NCI-H1694 treated with DMSO at 0.1 percent for 48 hours (cell line): Measurements from ENCODE around the gene CDK16.
"Not testable (repeated sequence)": the region's sequence is repeated elsewhere in the genome, so short reads cannot be mapped to it uniquely, and the experiment has no call there.

Experiments
- DNase-seq: peaks from one replicate; lab custom pipeline; 2025; lab: John Stamatoyannopoulos, UW

CDK16 gene

DNA sequence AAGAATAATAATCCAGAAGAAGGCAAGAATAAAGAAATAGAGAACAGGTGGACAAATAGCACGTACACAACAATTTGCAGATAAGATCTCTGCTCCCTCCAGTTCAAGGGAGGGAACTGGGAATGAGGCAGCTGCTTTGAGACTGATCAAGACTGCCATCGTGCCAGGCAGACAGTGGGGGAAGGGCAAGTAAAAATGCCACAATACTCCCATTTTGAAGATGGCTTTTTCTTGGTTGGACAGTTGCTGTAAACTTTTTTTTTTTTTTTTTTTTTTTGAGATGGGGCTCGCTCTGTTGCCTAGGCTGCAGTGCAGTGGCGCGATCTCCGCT, 31.5 kb downstream of the CDK16 start:
- no peak for DNase-seq

DNA sequence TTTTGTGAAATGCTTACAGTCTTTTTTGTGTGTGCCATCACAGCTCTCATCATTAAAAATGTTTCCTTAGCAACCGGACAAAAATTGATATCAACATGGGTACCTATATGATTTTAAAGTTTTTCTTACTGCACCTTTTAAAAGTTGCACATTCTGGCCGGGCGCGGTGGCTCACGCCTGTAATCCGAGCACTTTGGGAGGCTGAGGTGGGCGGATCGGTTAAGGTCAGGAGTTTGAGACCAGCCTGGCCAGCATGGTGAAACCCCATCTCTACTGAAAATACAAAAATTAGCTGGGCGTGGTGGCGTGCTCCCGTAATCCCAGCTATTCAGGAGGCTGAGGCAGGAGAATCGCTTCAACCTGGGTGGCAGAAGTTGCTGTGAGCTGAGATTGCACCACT, 39.1 kb downstream of the CDK16 start:
- DNase-seq: not testable (repeated sequence)

DNA sequence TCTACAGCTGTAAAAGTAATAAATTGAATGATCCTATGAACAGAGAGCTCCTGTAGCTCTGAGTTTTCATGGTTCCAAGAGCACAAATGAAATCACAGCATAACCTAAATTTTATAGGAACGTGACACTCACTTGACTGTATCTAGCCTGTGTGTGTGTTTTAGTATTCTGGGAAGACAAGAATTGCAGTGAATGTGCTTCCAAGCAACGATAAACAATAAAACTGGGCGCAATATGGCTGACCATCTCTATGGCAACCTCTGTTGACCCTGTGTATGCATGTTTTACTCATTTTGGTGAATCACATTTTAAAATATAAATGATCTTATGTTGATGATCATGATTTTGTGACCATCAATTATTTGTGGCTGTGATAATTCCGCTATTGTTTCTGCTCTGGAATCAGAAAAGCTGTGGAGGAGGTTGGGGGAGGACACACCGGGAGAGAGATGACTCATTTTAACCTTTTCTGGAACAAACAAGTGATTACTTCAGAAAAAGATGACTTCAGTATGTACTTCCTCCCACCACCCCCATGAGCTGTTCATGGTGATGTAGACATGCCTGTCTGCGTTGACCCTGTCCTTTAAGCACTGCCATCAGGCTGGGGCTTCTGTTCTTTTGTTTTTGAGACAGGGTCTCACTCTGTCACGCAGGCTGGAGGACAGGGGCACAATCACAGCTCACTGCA, 46.1 kb downstream of the CDK16 start:
- DNase-seq: no peak

DNA sequence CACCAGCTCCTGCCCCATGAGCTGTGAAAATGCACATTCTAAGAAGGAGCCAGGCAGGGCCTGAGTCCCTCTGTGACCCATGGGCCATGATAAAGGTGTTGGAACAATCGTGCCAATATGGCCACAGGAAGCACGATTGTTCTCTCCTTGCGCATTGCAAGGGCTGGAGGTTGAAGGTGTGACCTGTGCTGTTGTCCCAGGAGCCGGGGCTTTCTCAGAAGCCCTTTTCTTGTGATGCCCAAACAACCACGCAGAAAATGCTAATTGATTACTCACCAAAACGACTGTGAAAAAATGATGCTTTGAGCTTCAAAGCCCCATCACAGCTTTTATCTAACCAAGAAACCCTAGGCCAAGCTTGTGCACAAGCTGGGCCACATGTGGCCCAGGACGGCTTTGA, 48.2 kb downstream of the CDK16 start:
- no peak for DNase-seq

DNA sequence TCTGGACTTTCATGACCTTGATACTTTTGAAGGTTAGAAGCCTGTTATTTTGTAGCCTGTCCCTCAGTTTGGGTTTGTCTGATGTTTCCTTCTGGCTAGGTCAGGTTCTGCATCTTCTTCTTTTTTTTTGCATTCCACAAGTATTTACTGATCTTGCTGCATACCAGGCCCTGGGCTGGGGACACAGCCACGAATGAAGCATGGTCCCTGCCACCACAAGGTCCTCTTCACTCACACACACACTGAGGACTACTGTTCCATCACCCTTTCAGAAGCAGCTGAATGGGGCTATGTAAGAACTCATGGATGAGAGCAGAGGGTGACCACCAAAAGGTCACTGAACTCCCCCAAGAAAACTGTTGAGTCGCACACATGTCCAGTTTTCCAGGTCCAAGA, 53.5 kb downstream of the CDK16 start:
- no peak for DNase-seq

DNA sequence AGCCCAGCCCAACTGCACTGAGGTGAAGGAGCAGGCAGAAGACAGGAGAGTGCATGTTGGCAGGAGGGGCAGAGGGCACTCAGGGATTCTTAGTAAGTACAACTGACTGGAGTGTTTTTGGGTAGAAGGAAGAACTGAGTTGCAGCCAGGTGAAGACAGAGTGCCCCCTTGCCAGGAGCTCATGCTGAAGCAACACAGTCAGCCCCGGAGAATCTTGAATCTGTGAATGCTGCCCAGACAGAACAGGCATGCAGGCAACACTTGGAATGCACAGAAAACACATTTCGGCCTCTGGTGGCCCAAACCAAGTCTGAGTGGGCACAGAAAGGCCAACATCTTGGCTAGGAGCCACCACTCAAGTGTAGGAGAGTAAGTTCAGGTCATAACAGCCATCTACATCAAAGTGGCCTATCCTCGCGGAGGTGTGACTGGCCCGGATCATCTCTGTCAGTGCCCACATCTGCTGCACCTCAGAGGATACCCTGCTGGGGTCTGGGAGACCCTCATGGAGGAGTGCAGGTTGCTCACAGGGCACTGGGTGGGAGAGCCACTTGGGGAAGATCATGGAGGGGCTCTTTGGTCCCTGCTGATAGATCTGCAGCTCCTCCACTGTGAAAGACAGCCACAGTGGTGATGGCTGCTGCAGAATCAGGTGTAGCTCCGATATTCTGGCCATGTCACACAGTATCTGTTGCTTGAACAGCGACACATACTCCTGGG, 54.7 kb downstream of the CDK16 start:
- no peak for DNase-seq

DNA sequence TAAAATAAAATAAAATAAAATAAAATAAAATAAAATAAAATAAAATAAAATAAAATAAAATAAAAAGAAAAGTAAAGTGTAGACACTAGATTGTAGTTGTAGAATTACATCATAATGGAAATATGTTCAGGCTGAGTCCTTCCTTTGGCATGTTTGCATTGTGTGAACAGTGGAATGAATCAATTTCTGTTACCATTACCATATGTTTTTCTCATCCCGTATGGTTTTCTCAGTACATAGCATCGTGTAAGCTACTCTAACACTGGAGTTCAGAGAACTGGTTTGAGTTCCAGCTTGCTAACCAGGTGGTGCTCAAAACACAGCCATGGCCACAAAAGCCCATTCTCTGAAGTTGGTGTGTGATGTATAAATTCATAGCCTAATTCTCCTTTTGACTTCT, 60.2 kb downstream of the CDK16 start:
- no peak for DNase-seq
